Stimulated activated CD8-positive, alpha-beta memory T cell treated with anti-CD3 and anti-CD28 coated beads, Interleukin-15, amount 100 ng/mL, for 24 hours (primary cell): ENCODE data around the gene SNX20.

Source experiments
- DNase-seq: peaks from one replicate; pipeline ENCODE4 v3.0.0-alpha.2; 2020; ENCODE audit warnings: low read depth

Gene SNX20

DNA sequence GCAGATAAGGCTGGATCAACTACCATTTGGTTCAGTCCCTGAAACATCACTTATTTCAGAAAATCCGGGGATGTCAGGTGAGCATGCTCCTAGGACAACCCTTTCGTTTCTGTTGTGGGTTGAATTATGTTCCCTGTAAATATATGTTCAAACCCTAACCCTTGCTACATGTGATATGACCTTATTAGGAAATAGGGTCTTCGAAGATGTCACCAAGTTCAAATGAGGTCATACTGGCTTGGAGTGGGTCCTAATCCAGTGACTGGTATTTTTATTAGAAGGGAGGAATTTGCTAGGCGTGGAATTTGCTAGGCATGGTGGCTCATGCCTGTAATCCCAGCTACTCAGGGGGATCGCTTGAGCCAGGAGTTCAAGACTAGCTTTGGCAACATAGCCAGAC is 21.3 kb downstream of the SNX20 start:
- no peak for DNase-seq

DNA sequence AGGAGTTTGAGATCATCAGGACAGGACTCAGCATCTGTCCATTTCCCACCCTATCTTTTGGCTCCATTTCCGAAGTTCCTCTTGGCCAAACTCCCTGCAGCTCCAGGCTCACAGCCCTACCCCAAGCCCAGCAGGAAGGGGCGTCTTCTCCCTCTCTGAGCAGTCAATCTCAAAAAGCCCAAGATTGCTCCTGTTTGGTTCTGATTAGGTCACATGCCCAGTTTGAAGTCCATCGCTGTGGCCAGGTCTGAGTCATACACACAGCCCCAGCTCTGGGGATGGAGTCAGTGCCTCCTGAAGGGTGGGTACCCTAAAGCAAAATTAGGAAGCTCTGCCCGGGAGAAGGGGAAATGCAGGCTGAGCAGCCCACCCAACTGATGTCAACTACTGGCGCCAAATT is 23.9 kb downstream of the SNX20 start:
- DNase-seq, result no peak

GRCh38 chr16:50655558-50656055 is 25.5 kb downstream of the SNX20 start:
- no peak for DNase-seq

- DNase-seq, result no peak
These were observed 27.2 kb downstream of the SNX20 start for GRCh38 chr16:50653633-50654519.

DNA sequence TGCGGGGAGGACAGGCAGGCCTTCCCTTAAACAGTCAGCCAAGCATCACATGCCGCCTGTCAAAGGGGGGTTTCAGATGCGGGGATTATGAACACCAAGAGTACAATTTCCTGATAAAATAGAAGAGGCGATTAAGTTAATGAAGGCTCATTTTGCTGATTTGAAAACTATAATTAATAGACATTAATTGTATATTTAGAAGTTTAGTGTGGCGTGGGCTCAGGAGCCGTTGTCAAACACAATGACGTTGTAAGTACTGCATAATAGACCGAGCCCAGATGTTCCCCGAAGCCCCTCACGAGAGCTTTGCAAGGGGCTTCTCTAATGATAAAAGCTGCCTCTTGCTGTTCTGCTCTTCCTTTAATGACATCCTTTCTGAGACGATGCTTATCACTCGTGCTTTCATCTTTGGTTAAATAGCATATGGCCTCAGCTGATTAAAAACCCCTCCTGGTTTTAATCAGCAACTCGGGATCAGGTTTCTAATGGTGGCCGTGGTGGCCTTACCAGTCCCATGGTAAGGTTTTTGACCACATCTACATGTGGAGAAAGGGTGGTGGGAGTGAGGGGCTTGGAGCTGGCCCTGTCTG is 28.2 kb downstream of the SNX20 start:
- no peak for DNase-seq

- DNase-seq, result no peak
These were observed 29.2 kb downstream of the SNX20 start for GRCh38 chr16:50651835-50652438.

GRCh38 chr16:50646345-50646744 is 34.8 kb downstream of the SNX20 start:
- DNase-seq, result no peak

DNA sequence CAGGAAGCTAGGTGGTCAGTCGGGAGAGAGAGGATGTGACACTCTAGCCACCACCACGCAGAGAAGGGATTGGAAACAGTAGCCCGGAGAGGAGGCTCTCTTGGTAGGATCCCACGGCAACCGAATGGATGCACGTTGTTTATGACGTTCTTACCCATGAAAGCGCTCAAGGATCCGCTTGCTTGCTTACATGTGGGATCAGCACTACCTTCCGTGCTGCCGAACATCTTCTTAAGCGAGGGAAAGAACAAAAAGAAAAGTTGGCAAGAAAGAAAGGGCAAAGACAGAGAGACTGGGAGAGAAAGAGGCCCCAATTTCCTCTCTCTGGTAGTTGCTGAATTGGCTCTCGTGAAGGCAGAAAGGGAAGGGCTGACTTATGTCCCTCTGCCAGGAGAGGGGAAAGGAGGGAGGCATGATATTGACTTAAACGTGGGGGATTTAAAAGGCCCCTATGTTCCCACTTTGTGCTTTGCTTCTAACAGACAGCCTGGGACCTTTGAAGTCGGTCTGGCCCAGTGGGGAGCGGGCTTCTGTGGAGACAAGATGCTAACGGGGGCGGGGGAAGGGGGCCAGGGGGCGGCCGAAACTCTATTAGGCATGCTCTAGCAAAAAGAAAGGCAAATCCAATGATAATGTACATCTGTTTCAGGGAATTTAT is 35.4 kb downstream of the SNX20 start:
- DNase-seq, result no peak

GRCh38 chr16:50644729-50645128 is 36.4 kb downstream of the SNX20 start:
- no peak for DNase-seq

- no peak for DNase-seq
These were observed 36.9 kb downstream of the SNX20 start for GRCh38 chr16:50644245-50644644.

GRCh38 chr16:50643192-50643591 is 37.9 kb downstream of the SNX20 start:
- no peak for DNase-seq

GRCh38 chr16:50642349-50642748 is 38.8 kb downstream of the SNX20 start:
- no peak for DNase-seq

GRCh38 chr16:50641818-50642187 is 39.3 kb downstream of the SNX20 start:
- no peak for DNase-seq

DNA sequence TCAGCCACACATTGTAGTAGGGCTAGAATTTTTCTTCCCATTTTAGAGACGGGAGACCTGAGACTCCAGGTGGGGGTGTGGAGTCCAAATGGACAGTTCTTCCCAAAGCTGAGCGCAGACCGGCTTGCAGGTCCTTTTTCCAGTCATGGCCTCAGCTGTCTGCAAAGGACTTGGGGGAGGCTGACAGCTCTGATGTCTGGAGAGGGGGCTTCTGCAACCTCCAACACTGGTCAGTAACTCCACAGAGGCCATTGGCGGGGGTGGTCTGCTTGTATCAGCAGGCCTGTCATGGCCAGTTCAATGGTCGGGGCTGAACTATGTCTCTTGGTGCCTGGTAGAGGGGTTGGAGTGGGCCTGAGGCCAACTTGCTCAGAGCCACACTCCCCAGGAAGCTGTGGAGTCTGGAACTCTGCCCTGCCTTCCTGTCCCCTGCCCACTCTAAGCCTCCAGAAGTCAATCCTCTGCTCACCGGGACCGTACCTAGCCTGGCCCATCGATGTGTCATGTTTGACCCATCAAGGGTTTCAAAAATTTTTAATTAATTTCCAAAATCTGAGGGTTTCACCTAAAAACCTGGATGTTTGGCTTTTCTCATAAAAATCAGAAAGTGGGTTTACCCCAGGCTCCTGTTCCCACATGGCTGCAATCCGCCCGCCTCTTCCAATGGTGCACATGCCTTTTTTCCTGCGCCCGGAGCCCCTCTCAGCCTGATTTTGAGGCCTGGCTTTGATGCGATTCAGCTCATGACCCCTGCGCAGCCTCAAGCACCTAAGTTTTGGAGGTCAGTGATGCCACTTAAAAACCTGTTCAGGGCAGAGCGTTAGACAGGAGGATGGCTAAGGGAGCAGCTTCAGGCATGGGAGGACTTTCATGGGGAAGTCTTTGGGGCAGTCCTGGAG is 39.9 kb downstream of the SNX20 start:
- DNase-seq, result no peak

GRCh38 chr16:50640391-50640790 is 40.7 kb downstream of the SNX20 start:
- no peak for DNase-seq

DNA sequence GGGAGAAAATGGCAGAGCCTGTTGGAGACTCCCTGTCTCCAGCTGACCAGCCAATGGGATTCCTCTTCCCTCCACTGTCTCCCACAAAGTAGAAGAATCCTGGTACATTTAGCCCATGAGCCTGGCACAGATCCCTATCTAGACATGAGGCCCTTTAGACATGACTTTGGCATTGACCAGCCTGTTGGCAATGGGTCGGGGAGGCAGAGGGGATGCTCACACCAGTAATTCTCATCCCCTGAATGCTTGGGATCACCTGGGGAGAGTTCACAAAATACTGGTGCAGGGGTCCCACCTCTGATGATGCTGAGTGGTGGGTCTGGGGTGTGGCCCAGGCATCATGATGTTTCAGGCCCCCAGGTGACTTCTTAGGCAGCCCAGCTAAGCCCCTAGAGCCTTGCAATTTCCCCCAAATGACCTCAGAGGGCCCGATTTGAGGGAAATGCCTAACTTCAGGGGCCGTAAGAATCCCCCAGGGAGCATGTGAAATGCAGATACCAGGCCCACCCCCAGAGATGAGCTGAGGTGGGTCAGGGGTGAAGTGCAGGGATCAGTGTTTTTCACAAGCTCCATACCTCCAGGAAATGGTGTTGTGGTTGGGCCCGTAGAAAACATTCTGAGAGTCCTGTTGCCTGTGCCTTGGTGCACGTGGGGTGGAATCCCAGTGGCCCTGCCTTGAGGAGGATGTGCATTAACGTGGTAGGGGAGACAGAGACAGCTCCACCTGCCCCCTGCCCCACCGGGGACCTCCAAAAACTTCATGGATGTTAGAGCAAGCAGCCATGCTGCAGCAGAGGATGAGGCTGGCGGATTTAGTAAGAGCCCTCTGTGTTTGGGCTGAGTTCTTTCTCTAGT is 42.1 kb downstream of the SNX20 start:
- DNase-seq, result no peak

DNA sequence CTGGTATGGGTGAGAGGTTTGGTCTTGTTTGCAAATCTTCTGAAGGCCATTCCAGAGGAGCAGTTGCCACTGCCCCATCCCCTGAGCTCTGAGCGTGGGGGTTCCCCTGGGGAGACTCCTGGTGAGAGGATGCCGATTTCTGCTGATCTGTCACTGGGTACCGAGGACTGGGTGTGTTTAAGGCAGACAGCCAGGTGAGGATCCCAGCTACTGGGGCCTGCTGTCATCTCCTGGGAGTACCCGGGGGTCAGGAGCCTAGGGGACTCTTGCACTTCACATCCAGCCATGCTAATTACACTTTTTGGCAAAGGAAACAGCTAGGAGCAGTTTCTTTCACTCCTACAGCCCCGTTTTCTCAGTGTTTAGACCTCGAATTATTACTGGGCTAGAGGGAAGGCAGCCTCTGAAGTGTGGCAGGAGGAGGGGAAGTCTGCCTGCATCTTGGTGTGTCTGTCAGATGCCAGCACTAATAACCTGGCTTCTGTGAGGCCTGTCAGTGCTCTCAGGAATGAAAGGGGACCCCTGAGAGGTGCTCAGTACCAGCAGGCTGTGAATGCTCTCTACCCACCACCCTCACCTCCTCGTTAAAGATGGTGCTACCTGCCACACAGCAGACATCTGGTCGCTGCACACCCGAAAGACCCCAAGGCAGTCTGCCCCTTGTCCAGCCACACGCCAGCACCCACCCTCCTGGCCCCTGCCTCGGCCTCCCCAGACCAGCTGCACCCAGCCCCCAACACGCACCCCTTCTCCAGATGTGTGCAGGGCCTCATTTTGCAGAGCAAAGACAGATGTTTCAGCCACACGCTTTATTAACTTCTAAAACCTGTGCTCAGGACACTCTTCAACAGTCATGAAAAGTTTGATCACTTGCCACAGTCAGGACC is 43.2 kb downstream of the SNX20 start:
- DNase-seq, result no peak

DNA sequence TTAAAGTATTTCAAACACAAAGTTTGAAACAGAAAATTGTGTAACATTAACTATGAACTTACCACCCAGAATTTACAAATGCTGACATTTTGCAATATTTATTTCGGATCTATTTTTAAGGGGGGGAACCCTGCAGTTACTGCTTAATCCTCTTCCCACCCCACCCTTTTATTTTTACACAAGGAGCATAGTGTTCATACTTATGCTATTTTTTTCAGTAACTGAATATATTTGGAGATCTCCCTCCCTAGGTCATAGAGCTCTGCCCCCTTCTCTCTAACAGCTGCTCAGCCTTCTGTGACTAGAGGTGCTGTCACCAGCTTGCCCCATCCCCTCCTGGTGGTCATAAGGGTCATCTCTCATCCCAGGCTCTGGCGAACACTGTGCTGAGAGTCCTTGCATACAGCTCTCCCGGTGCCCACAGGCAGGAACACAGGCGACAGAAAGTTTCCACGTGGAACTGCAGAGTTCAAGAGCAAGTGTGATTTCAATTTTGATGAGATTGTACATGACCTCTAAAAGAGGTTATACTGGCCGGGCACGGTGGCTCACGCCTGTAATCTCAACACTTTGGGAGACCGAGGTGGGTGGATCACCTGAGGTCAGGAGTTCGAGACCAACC is 44.2 kb downstream of the SNX20 start:
- DNase-seq, result no peak
